IMR-90 (cell line): ENCODE data around the gene FXYD1. TPM values are rescaled to one million over a fixed set of nuclear protein-coding genes. Genes with fewer than 3 reads are reported as not detected.

ENCODE experiments used
- ATAC-seq: fragments of 200-7000 bp; cut with Tn5 transposase; 2 replicates; pipeline ENCODE4 v1.9.1; 2020; ENCODE audit warnings: low read depth, mild to moderate bottlenecking, moderate library complexity
- BruUV-seq: library from RNA; stranded (reverse); fragments of 400-500 nt; replicated peaks from 2 replicates; lab custom pipeline; 2021; lab: Mats Ljungman, UMichigan
- CTCF ChIA-PET: fragments of 300-600 bp; formaldehyde crosslinking; extraction: SDS; loops from one replicate; lab custom pipeline; 2021; ENCODE audit warnings: antibody characterized with exemption; lab: Yijun Ruan, JAX
- POLR2A ChIA-PET: fragments of 300-600 bp; sonication (Branson Sonifier 250); formaldehyde crosslinking; loops from one replicate; lab custom pipeline; 2022; ENCODE audit warnings: antibody characterized with exemption; ENCODE audit not compliant: unreplicated experiment; lab: Charles Lee
- DNase-seq: peaks from one replicate; pipeline ENCODE4 v3.0.0; 2013
- H2AFZ ChIP-seq: replicated peaks from 2 replicates; pipeline ENCODE3; 2013; ENCODE audit warnings: low read length, mild to moderate bottlenecking; ENCODE audit not compliant: poor library complexity
- H2AK5ac ChIP-seq: 2 replicates; pipeline ENCODE4 v1.6.1; 2013; ENCODE audit warnings: low read depth, low read length, inconsistent platforms
- H2AK9ac ChIP-seq: replicated peaks from 2 replicates; pipeline ENCODE3; 2013; ENCODE audit warnings: mild to moderate bottlenecking, low read depth, low read length, moderate library complexity; ENCODE audit not compliant: poor library complexity
- H2BK120ac ChIP-seq: 2 replicates; pipeline ENCODE4 v1.6.1; 2013; ENCODE audit warnings: low read depth, low read length, inconsistent platforms
- H2BK15ac ChIP-seq: 3 replicates; pipeline ENCODE4 v1.6.1; 2013; ENCODE audit warnings: low read depth, low read length, inconsistent platforms
- H2BK20ac ChIP-seq: 2 replicates; pipeline ENCODE4 v1.6.1; 2013; ENCODE audit warnings: low read depth, mild to moderate bottlenecking, inconsistent platforms, low read length, moderate library complexity
- H2BK5ac ChIP-seq: 2 replicates; pipeline ENCODE4 v1.6.1; 2013; ENCODE audit warnings: mild to moderate bottlenecking, low read depth, low read length, inconsistent platforms; ENCODE audit not compliant: poor library complexity, severe bottlenecking
- H3K14ac ChIP-seq: replicated peaks from 2 replicates; pipeline ENCODE4 v1.6.1; 2013; ENCODE audit warnings: low read depth, low read length, inconsistent platforms
- H3K18ac ChIP-seq: 2 replicates; pipeline ENCODE4 v1.6.1; 2013; ENCODE audit warnings: low read depth, low read length, control low read depth
- H3K23ac ChIP-seq: 2 replicates; pipeline ENCODE4 v1.6.1; 2013; ENCODE audit warnings: low read depth, low read length, inconsistent platforms
- H3K27ac ChIP-seq: 2 replicates; pipeline ENCODE4 v1.5.1; 2013; ENCODE audit warnings: mild to moderate bottlenecking, control low read depth, low read length; ENCODE audit not compliant: insufficient read depth
- H3K27me3 ChIP-seq: 2 replicates; pipeline ENCODE4 v1.6.1; 2013; ENCODE audit warnings: low read length; ENCODE audit not compliant: control insufficient read depth, insufficient read depth
- H3K36me3 ChIP-seq: 2 replicates; pipeline ENCODE4 v1.6.1; 2013; ENCODE audit warnings: low read length, mixed read lengths; ENCODE audit not compliant: control insufficient read depth, insufficient read depth
- H3K4ac ChIP-seq: 2 replicates; pipeline ENCODE4 v1.6.1; 2013; ENCODE audit warnings: low read depth, low read length, inconsistent platforms
- H3K4me1 ChIP-seq: 2 replicates; pipeline ENCODE4 v1.6.1; 2013; ENCODE audit warnings: low read length, mixed read lengths; ENCODE audit not compliant: control insufficient read depth, insufficient read depth
- H3K4me2 ChIP-seq: 2 replicates; pipeline ENCODE4 v1.6.1; 2013; ENCODE audit warnings: low read depth, mild to moderate bottlenecking, control low read depth, low read length, moderate library complexity
- H3K4me3 ChIP-seq: 2 replicates; pipeline ENCODE4 v1.5.1; 2013; ENCODE audit warnings: low read depth, mild to moderate bottlenecking, control low read depth, low read length, moderate library complexity; ENCODE audit not compliant: insufficient read depth
- H3K56ac ChIP-seq: 2 replicates; pipeline ENCODE4 v1.6.1; 2013; ENCODE audit warnings: low read length, inconsistent platforms; ENCODE audit not compliant: insufficient read depth; ENCODE audit errors: extremely low read depth
- H3K79me1 ChIP-seq, 2 experiments: 2 replicates each; pipeline ENCODE4 v1.6.1; 2013; ENCODE audit warnings: low read length in 2 of 2, inconsistent platforms in 1 of 2, low read depth in 1 of 2
- H3K9ac ChIP-seq: 2 replicates; pipeline ENCODE4 v1.6.1; 2013; ENCODE audit warnings: low read depth, low read length, control low read depth
- H3K9me1 ChIP-seq: 2 replicates; pipeline ENCODE4 v1.6.1; 2013; ENCODE audit warnings: low read length, inconsistent platforms; ENCODE audit not compliant: insufficient read depth
- H3K9me3 ChIP-seq: 2 replicates; pipeline ENCODE4 v1.6.1; 2013; ENCODE audit warnings: low read length; ENCODE audit not compliant: control insufficient read depth, insufficient read depth
- H4K20me1 ChIP-seq: 2 replicates; pipeline ENCODE4 v1.6.1; 2013; ENCODE audit warnings: low read length, inconsistent platforms; ENCODE audit not compliant: insufficient read depth
- H4K5ac ChIP-seq: 2 replicates; pipeline ENCODE4 v1.6.1; 2013; ENCODE audit warnings: mild to moderate bottlenecking, low read depth, low read length, control low read depth
- H4K8ac ChIP-seq, 2 experiments: 2 replicates each; pipeline ENCODE4 v1.6.1; 2013; ENCODE audit warnings: low read depth in 2 of 2, low read length in 2 of 2, control low read depth in 1 of 2, inconsistent platforms in 1 of 2
- H4K91ac ChIP-seq: 2 replicates; pipeline ENCODE4 v1.6.1; 2013; ENCODE audit warnings: low read depth, low read length, inconsistent platforms; ENCODE audit not compliant: insufficient read depth
- BHLHE40 ChIP-seq: fragments of 150-350 bp; IDR thresholded peaks from 2 replicates; pipeline ENCODE4 v1.6.1; 2016; ENCODE audit warnings: mild to moderate bottlenecking, low read depth, low read length
- CEBPB ChIP-seq: IDR thresholded peaks from 2 replicates; pipeline ENCODE4 v1.6.1; 2012; ENCODE audit warnings: low read depth, low read length, improper control_type of control experiment
- CHD1 ChIP-seq: IDR thresholded peaks from 2 replicates; pipeline ENCODE4 v1.6.1; 2012; ENCODE audit warnings: low read depth, low read length, improper control_type of control experiment
- FOS ChIP-seq: fragments of 150-350 bp; IDR thresholded peaks from 2 replicates; pipeline ENCODE4 v1.6.1; 2016; ENCODE audit warnings: low read depth, low read length
- MAFK ChIP-seq: IDR thresholded peaks from 2 replicates; pipeline ENCODE4 v1.6.1; 2012; ENCODE audit warnings: low read depth, low read length, improper control_type of control experiment
- MAZ ChIP-seq: IDR thresholded peaks from 2 replicates; pipeline ENCODE4 v1.6.1; 2012; ENCODE audit warnings: low read depth, mild to moderate bottlenecking, low read length, improper control_type of control experiment, moderate library complexity, borderline replicate concordance
- MXI1 ChIP-seq: IDR thresholded peaks from 2 replicates; pipeline ENCODE4 v1.6.1; 2012; ENCODE audit warnings: low read depth, mild to moderate bottlenecking, low read length, moderate library complexity, borderline replicate concordance
- NFE2L2 ChIP-seq: fragments of 150-350 bp; IDR thresholded peaks from 2 replicates; pipeline ENCODE4 v1.6.1; 2016; ENCODE audit warnings: low read depth, mild to moderate bottlenecking, low read length
- POLR2A ChIP-seq: IDR thresholded peaks from 2 replicates; pipeline ENCODE4 v1.6.1; 2012; ENCODE audit warnings: mild to moderate bottlenecking, low read depth, low read length
- RFX5 ChIP-seq: IDR thresholded peaks from 2 replicates; pipeline ENCODE4 v1.8.0; 2012; ENCODE audit warnings: low read depth, mild to moderate bottlenecking, low read length, moderate library complexity
- SMC3 ChIP-seq: fragments of 150-350 bp; IDR thresholded peaks from 2 replicates; pipeline ENCODE4 v1.6.1; 2016; ENCODE audit warnings: low read depth, mild to moderate bottlenecking, antibody characterized with exemption, low read length, moderate library complexity
- WGBS, 2 experiments: methylation state at CpG; one replicate each; pipeline versions ENCODE4 v1.1.5 to v1.1.7; 2013; ENCODE audit warnings: missing lambda C conversion rate in 2 of 2; ENCODE audit not compliant: insufficient read length in 1 of 2; ENCODE audit errors: extremely low coverage in 2 of 2; 5-methylcytosine and 5-hydroxymethylcytosine counted together
- dilution Hi-C: fragments of 300-500 bp; cut with HindIII; formaldehyde crosslinking; loops from one replicate; pipeline ENCODE4 v1.14.3; 2018; ENCODE audit warnings: low sequenced_read_pairs; ENCODE audit not compliant: unreplicated experiment
- in situ Hi-C: fragments of 300-500 bp; cut with MboI; formaldehyde crosslinking; loops from 3 replicates; pipeline ENCODE4 v1.14.3; 2019; ENCODE audit warnings: low sequenced_read_pairs, inconsistent platforms, mixed read lengths
- intact Hi-C: fragments of 100-400 bp; cut with micrococcal nuclease; formaldehyde crosslinking; loops from 2 replicates; pipeline ENCODE4 v1.10.0; 2022
- polyA plus RNA-seq, 3 experiments: library from polyadenylated mRNA; depleted of rRNA; stranded (reverse); fragments of >200 nt; gene quantifications; 2 replicates each; pipeline ENCODE4 v1.2.3, GENCODE V29; 2012; ENCODE audit warnings: low replicate concordance in 1 of 3
- total RNA-seq: library from RNA; depleted of rRNA; stranded (reverse); fragments of >200 nt; gene quantifications from 2 replicates; pipeline ENCODE4 v1.2.3, GENCODE V29; 2012
- TF ChIP-seq, protein P1 (sequence below): conservative IDR thresholded peaks from 2 replicates; pipeline ENCODE4 v1.5.1; 2012; ENCODE audit warnings: mild to moderate bottlenecking, low read depth, low read length, improper control_type of control experiment

Gene FXYD1
- total and polyA plus RNA-seq, 2 of the 4 experiments (the other 2 are of a cell fraction), result 0.18 to 3.9 TPM

- no peak for ATAC-seq
- Histone ChIP-seq H4K5ac (no peak overlapping the region), H3K4me2 (no peak overlapping the region), H3K4me1 (peaks cover 2% of the 10 kb centered on the region; the same call in 1 of the 2 replicates), H4K91ac (no peak overlapping the region), H3K36me3 (no peaks in the 10 kb centered on the region), H4K20me1 (no peaks in the 10 kb centered on the region), H4K8ac (no peak overlapping the region), H3K27ac (no peak overlapping the region), H3K9me1 (peaks cover 7% of the 10 kb centered on the region; the same call in 1 of the 2 replicates), H3K27me3 (peaks cover 6% of the 10 kb centered on the region; the same call in 1 of the 2 replicates), H3K23ac (no peak overlapping the region), H2BK5ac (no peak overlapping the region), H2BK15ac (no peak overlapping the region), H2AK9ac (no peak overlapping the region), H3K4me3 (no peak overlapping the region), H2AK5ac (no peak overlapping the region), H2AFZ (no peak overlapping the region), H2BK120ac (no peak overlapping the region), H3K4ac (no peak overlapping the region), H3K14ac (no peak overlapping the region), H3K56ac (no peak overlapping the region), H2BK20ac (no peak overlapping the region), H3K9me3 (no peaks in the 10 kb centered on the region), H3K18ac (no peak overlapping the region), H3K9ac (no peak overlapping the region), H3K79me1 (0 out of 4 replicates have a peak, but pooled peaks cover 0 to 7% of the 10 kb centered on the region in 2 experiments)
- CTCF ChIA-PET, result no interaction called here
- BruUV-seq, result no TSS peak
- dilution Hi-C loops, result no loop called here
- in situ Hi-C loops, result no loop called here
- DNase-seq, result no peak
- POLR2A ChIA-PET, result no interaction called here
- TF ChIP-seq FOS (no peak), MAFK (no peak), CEBPB (no peak), RFX5 (no peak), MXI1 (no peak), SMC3 (no peak), CHD1 (no peak), MAZ (no peak), POLR2A (no peak), BHLHE40 (no peak), NFE2L2 (no peak)
- TF ChIP-seq, protein P1, sequence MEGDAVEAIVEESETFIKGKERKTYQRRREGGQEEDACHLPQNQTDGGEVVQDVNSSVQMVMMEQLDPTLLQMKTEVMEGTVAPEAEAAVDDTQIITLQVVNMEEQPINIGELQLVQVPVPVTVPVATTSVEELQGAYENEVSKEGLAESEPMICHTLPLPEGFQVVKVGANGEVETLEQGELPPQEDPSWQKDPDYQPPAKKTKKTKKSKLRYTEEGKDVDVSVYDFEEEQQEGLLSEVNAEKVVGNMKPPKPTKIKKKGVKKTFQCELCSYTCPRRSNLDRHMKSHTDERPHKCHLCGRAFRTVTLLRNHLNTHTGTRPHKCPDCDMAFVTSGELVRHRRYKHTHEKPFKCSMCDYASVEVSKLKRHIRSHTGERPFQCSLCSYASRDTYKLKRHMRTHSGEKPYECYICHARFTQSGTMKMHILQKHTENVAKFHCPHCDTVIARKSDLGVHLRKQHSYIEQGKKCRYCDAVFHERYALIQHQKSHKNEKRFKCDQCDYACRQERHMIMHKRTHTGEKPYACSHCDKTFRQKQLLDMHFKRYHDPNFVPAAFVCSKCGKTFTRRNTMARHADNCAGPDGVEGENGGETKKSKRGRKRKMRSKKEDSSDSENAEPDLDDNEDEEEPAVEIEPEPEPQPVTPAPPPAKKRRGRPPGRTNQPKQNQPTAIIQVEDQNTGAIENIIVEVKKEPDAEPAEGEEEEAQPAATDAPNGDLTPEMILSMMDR, result no peak
- intact Hi-C loops, result no loop called here
- no CpG with 5 or more reads among the region's 20 CpGs for WGBS, 2 experiments
Observed at GRCh38 chr19:35126624-35126959, 12.0 kb upstream of the FXYD1 start.
